Caco-2 (cell line): ENCODE data around the gene MAP2K4. TPM values are rescaled to one million over a fixed set of nuclear protein-coding genes. Genes with fewer than 3 reads are reported as not detected.

ENCODE experiments used
- BruUV-seq: library from RNA; stranded (reverse); fragments of 400-500 nt; replicated peaks from 2 replicates; lab custom pipeline; 2021; lab: Mats Ljungman, UMichigan
- CTCF ChIA-PET: fragments of 300-600 bp; sonication (Branson Sonifier 250); formaldehyde crosslinking; loops from one replicate; lab custom pipeline; 2022; ENCODE audit warnings: antibody characterized with exemption; lab: Charles Lee
- POLR2A ChIA-PET: fragments of 300-600 bp; sonication (Branson Sonifier 250); formaldehyde crosslinking; loops from one replicate; lab custom pipeline; 2022; ENCODE audit warnings: antibody characterized with exemption; lab: Charles Lee
- DNase-seq, 2 experiments: peaks; one replicate each; pipeline versions ENCODE4 v3.0.0 to v3.0.0-alpha.2; 2020 to 2022
- H3K27me3 ChIP-seq: replicated peaks from 2 replicates; pipeline ENCODE4 v1.6.0; 2011; ENCODE audit warnings: low read length; ENCODE audit not compliant: control insufficient read depth, insufficient read depth
- H3K36me3 ChIP-seq: 2 replicates; pipeline ENCODE4 v1.5.1; 2011; ENCODE audit warnings: low read length; ENCODE audit not compliant: control insufficient read depth, insufficient read depth
- H3K4me1 ChIP-seq: fragments of 250-450 bp; sonication (Bioruptor Pico); 2 replicates; pipeline ENCODE4 v1.5.1; 2020; ENCODE audit warnings: mild to moderate bottlenecking
- H3K4me3 ChIP-seq: 2 replicates; pipeline ENCODE4 v1.5.1; 2011; ENCODE audit warnings: low read depth, mild to moderate bottlenecking, control low read depth, low read length
- H3K9me3 ChIP-seq: fragments of 250-450 bp; sonication (Bioruptor Pico); 2 replicates; pipeline ENCODE4 v1.5.1; 2020; ENCODE audit warnings: mild to moderate bottlenecking, moderate library complexity
- H3K27ac Mint-ChIP-seq: one replicate; pipeline ENCODE4 v1.8.0; 2022; ENCODE audit warnings: mixed read lengths; ENCODE audit not compliant: unreplicated experiment
- H3K27me3 Mint-ChIP-seq: one replicate; pipeline ENCODE4 v1.8.0; 2022; ENCODE audit warnings: mixed read lengths; ENCODE audit not compliant: insufficient read depth, unreplicated experiment
- H3K36me3 Mint-ChIP-seq: one replicate; pipeline ENCODE4 v1.8.0; 2022; ENCODE audit warnings: mild to moderate bottlenecking, mixed read lengths; ENCODE audit not compliant: insufficient read depth, unreplicated experiment
- H3K4me1 Mint-ChIP-seq: one replicate; pipeline ENCODE4 v1.8.0; 2022; ENCODE audit warnings: low read depth, mixed read lengths; ENCODE audit not compliant: unreplicated experiment
- H3K4me3 Mint-ChIP-seq: one replicate; pipeline ENCODE4 v1.8.0; 2022; ENCODE audit warnings: mild to moderate bottlenecking, moderate library complexity, mixed read lengths; ENCODE audit not compliant: unreplicated experiment
- H3K9me3 Mint-ChIP-seq: one replicate; pipeline ENCODE4 v1.8.0; 2022; ENCODE audit warnings: mixed read lengths; ENCODE audit not compliant: unreplicated experiment
- CTCF ChIP-seq, 2 experiments: fragments of 200-600 bp in 1 of 2; IDR thresholded peaks; 1 replicate in 1 of 2; 2 replicates in 1 of 2; pipeline versions ENCODE4 v1.5.1 to v1.8.0; 2011 to 2022; ENCODE audit warnings: antibody characterized with exemption in 1 of 2, control low read depth in 1 of 2, inconsistent platforms in 1 of 2, low read depth in 1 of 2, low read length in 1 of 2, mild to moderate bottlenecking in 1 of 2, moderate library complexity in 1 of 2; ENCODE audit not compliant: insufficient read depth in 1 of 2, severe bottlenecking in 1 of 2, unreplicated experiment in 1 of 2
- intact Hi-C: fragments of 100-400 bp; cut with micrococcal nuclease; formaldehyde crosslinking; loops from one replicate; pipeline ENCODE4 v1.10.0; 2022; ENCODE audit not compliant: unreplicated experiment
- total RNA-seq: library from RNA; stranded (reverse); gene quantifications from 2 replicates; pipeline ENCODE4 v1.2.3, GENCODE V29; 2022

Gene MAP2K4
- total RNA-seq, 1 experiment from 2014 or later = 20.9 TPM

GRCh38 chr17:12114686-12115418 lies 94.2 kb downstream of the MAP2K4 start:
- Mint-ChIP-seq H3K27ac (no peak overlapping the region), H3K36me3 (peaks cover 13% of the 10 kb centered on the region), H3K9me3 (no peaks in the 10 kb centered on the region), H3K27me3 (no peaks in the 10 kb centered on the region), H3K4me3 (no peak overlapping the region), H3K4me1 (no peaks in the 10 kb centered on the region)
- POLR2A ChIA-PET = no interaction called here
- H3K36me3 ChIP-seq = no peaks in the 10 kb centered on the region
- intact Hi-C loops = no loop called here
- DNase-seq = no peak
- no peaks in the 10 kb centered on the region for H3K4me1 ChIP-seq
- H3K27me3 ChIP-seq = no peaks in the 10 kb centered on the region
- BruUV-seq = no TSS peak
- H3K9me3 ChIP-seq = no peaks in the 10 kb centered on the region
- TF ChIP-seq CTCF (IDR thresholded peaks at IDR 0.05; ENCODE audit: insufficient read depth in 1 of 2, low read depth in 1 of 2, low read length in 1 of 2, severe bottlenecking in 1 of 2, unreplicated experiment in 1 of 2) = no peak
- H3K4me3 ChIP-seq = no peak overlapping the region
- CTCF ChIA-PET = no interaction called here

GRCh38 chr17:12116143-12116542 lies 95.5 kb downstream of the MAP2K4 start:
- no TSS peak for BruUV-seq
- no peaks in the 10 kb centered on the region for H3K27me3 Mint-ChIP-seq
- no peaks in the 10 kb centered on the region for H3K9me3 ChIP-seq
- POLR2A ChIA-PET = no interaction called here
- intact Hi-C loops = no loop called here
- no peaks in the 10 kb centered on the region for H3K4me1 Mint-ChIP-seq
- H3K36me3 Mint-ChIP-seq = peaks cover 13% of the 10 kb centered on the region
- TF ChIP-seq CTCF (IDR thresholded peaks at IDR 0.05; ENCODE audit: insufficient read depth in 1 of 2, low read depth in 1 of 2, low read length in 1 of 2, severe bottlenecking in 1 of 2, unreplicated experiment in 1 of 2) = no peak
- H3K9me3 Mint-ChIP-seq = no peaks in the 10 kb centered on the region
- H3K4me3 ChIP-seq = no peak overlapping the region
- CTCF ChIA-PET = no interaction called here
- no peaks in the 10 kb centered on the region for H3K27me3 ChIP-seq
- DNase-seq = no peak
- H3K4me3 Mint-ChIP-seq = no peak overlapping the region
- no peak overlapping the region for H3K27ac Mint-ChIP-seq
- H3K4me1 ChIP-seq = no peaks in the 10 kb centered on the region
- no peaks in the 10 kb centered on the region for H3K36me3 ChIP-seq

- intact Hi-C loops = no loop called here
- no peak overlapping the region for H3K4me3 Mint-ChIP-seq
- no peak overlapping the region for H3K27ac Mint-ChIP-seq
- Histone ChIP-seq H3K4me1 (no peaks in the 10 kb centered on the region), H3K36me3 (no peaks in the 10 kb centered on the region), H3K9me3 (no peaks in the 10 kb centered on the region), H3K27me3 (no peaks in the 10 kb centered on the region), H3K4me3 (no peak overlapping the region)
- H3K9me3 Mint-ChIP-seq = no peaks in the 10 kb centered on the region
- no TSS peak for BruUV-seq
- TF ChIP-seq CTCF (IDR thresholded peaks at IDR 0.05; ENCODE audit: insufficient read depth in 1 of 2, low read depth in 1 of 2, low read length in 1 of 2, severe bottlenecking in 1 of 2, unreplicated experiment in 1 of 2) = no peak
- H3K36me3 Mint-ChIP-seq = peaks cover under 1% of the 10 kb centered on the region
- H3K27me3 Mint-ChIP-seq = no peaks in the 10 kb centered on the region
- DNase-seq = no peak
- H3K4me1 Mint-ChIP-seq = no peaks in the 10 kb centered on the region
- ChIA-PET CTCF (no interaction called here), POLR2A (no interaction called here)
Measured at GRCh38 chr17:12118617-12119016, 97.9 kb downstream of the MAP2K4 start.
